Subcutaneous abdominal adipose tissue (tissue), 5 donors: ENCODE results near the gene TBC1D16.

ENCODE experiments used
- H3K27ac ChIP-seq: one replicate; pipeline ENCODE4 v1.7.0; 2013; ENCODE audit warnings: low read depth, mild to moderate bottlenecking, inconsistent platforms, low read length, moderate library complexity
- H3K27me3 ChIP-seq, 5 donors: one replicate each; pipeline ENCODE4 v1.7.0; 2013; ENCODE audit warnings: low read length in 5 of 5, inconsistent platforms in 1 of 5; ENCODE audit not compliant: control insufficient read depth in 5 of 5, insufficient read depth in 4 of 5
- H3K36me3 ChIP-seq, 5 donors: one replicate each; pipeline ENCODE4 v1.7.0; 2013; ENCODE audit warnings: low read length in 5 of 5; ENCODE audit not compliant: control insufficient read depth in 5 of 5, insufficient read depth in 5 of 5
- H3K4me1 ChIP-seq, 5 donors: one replicate each; pipeline ENCODE4 v1.7.0; 2013; ENCODE audit warnings: low read length in 5 of 5, mild to moderate bottlenecking in 3 of 5, moderate library complexity in 1 of 5; ENCODE audit not compliant: control insufficient read depth in 5 of 5, insufficient read depth in 5 of 5
- H3K4me3 ChIP-seq, 5 donors: one replicate each; pipeline ENCODE4 v1.7.0; 2013; ENCODE audit warnings: low read length in 5 of 5, low read depth in 1 of 5
- H3K9ac ChIP-seq, 5 donors: one replicate each; pipeline ENCODE4 v1.7.0; 2013; ENCODE audit warnings: low read length in 5 of 5, mild to moderate bottlenecking in 4 of 5, moderate library complexity in 3 of 5
- H3K9me3 ChIP-seq, 5 donors: one replicate each; pipeline ENCODE4 v1.7.0; 2013; ENCODE audit warnings: low read length in 5 of 5; ENCODE audit not compliant: control insufficient read depth in 5 of 5
- donor health status: healthy.
- donor health status: healthy.
- donor health status: healthy.
- donor health status: healthy.
- donor health status: healthy.

Gene TBC1D16

GRCh38 chr17:79947351-79948031 is 88.2 kb downstream of the TBC1D16 start:
- Histone ChIP-seq H3K4me1 (peaks cover 9 to 27% (median 26%) of the 10 kb centered on the region in 5 donors), H3K9me3 (no peaks in the 10 kb centered on the region), H3K4me3 (no peak overlapping the region), H3K9ac (no peak overlapping the region), H3K27me3 (no peaks in the 10 kb centered on the region), H3K27ac (no peak overlapping the region), H3K36me3 (peaks cover 0 to 79% (median 63%) of the 10 kb centered on the region in 5 donors)

GRCh38 chr17:79946352-79947231 is 89.1 kb downstream of the TBC1D16 start:
- Histone ChIP-seq H3K9me3 (no peaks in the 10 kb centered on the region), H3K36me3 (peaks cover 0 to 84% (median 69%) of the 10 kb centered on the region in 5 donors), H3K9ac (no peak overlapping the region)

GRCh38 chr17:79945591-79946255 is 89.9 kb downstream of the TBC1D16 start:
- Histone ChIP-seq H3K4me1 (peaks cover 5 to 15% (median 13%) of the 10 kb centered on the region in 5 donors), H3K9ac (no peak overlapping the region), H3K9me3 (no peaks in the 10 kb centered on the region), H3K4me3 (no peak overlapping the region), H3K36me3 (peaks cover 0 to 91% (median 75%) of the 10 kb centered on the region in 5 donors), H3K27ac (no peak overlapping the region), H3K27me3 (no peaks in the 10 kb centered on the region)

More at GRCh38 chr17:79946352-79947231, 89.1 kb downstream of the TBC1D16 start:
- Histone ChIP-seq H3K4me3 (no peak overlapping the region), H3K27me3 (no peaks in the 10 kb centered on the region), H3K27ac (no peak overlapping the region), H3K4me1 (peaks cover 7 to 23% (median 22%) of the 10 kb centered on the region in 5 donors)

- Histone ChIP-seq H3K27me3 (no peaks in the 10 kb centered on the region), H3K4me1 (peaks cover 5 to 17% (median 13%) of the 10 kb centered on the region in 5 donors), H3K27ac (no peak overlapping the region), H3K4me3 (no peak overlapping the region), H3K9ac (no peak overlapping the region), H3K36me3 (peaks cover 0 to 92% (median 78%) of the 10 kb centered on the region in 5 donors), H3K9me3 (no peaks in the 10 kb centered on the region)
Observed at GRCh38 chr17:79944821-79945391, 90.8 kb downstream of the TBC1D16 start.

DNA sequence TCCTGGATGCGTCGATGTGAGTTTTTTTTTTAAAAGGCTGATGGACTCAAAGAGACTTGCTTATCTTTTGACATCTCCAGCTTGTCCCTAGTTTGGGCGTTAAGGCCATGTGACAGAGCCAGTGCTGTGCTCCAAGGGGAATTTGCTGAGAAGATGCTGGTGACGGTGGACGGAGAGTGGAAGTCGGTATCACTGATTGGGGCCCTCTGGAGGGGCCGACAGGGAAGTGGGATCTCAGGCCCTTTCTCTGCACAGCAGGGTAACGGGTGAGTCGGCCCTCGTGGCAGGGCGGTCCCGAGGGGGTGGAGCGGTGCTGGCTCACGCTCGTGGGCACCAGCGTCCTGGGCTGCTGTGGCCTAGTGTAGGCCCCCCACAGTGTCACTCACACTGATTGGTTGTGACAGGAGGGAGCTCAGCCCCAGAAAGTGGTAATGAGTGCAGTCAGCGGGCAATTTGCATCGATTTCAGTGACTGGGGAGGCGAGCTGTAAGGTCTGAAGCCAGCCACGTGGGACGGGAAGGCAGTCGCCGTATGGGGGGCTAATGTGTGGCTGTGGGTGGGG is 91.3 kb downstream of the TBC1D16 start:
- no peak overlapping the region for H3K9ac ChIP-seq
- H3K4me3 ChIP-seq: no peak overlapping the region
- H3K36me3 ChIP-seq: peaks cover 0 to 92% (median 82%) of the 10 kb centered on the region in 5 donors
- H3K9me3 ChIP-seq: no peaks in the 10 kb centered on the region
- no peaks in the 10 kb centered on the region for H3K27me3 ChIP-seq
- no peak overlapping the region for H3K27ac ChIP-seq
- H3K4me1 ChIP-seq: peaks cover 5 to 23% (median 16%) of the 10 kb centered on the region in 5 donors

DNA sequence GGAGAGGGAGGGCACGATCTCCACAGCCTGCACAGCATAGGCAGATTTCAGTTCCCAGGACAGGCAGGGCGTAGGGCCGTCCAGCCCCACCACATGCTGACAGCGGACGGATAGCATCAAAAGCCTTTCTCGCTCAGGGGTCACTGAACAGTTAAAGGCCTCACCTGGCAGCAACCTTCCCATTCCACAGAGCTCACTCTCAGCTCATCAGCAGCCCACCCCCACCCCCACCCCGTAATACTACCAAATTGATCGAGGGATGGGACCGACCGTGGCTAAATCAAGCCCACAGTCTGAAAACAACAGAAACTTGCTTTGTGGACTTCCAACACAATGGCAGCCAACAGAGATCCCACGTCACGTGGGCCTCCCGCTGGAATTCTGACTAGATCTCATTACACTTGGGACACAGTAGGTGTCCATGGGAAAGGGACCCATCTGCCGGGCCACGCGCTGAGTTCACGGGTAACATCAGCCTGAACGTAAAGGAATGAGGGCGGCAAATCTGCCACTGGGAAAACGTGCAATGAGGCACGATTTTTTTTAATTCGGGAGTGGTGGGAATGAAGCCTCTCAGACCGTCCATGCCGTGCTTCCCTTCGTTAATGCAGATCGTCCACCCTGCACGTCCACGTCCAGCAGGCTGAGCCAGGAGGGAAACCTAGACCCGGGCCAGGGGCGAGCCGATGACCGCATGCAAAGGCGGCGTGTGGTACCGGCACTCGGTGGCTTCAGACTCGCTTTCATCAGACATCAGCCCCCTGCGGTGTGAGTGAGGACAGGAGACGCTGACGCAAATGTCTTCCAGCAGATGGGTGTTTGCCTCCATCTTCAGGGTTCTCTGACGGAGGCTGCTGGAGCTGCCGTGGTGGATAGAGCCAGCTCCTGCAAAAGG is 92.1 kb downstream of the TBC1D16 start:
- H3K27me3 ChIP-seq: no peaks in the 10 kb centered on the region
- no peak overlapping the region for H3K4me3 ChIP-seq
- H3K4me1 ChIP-seq: peaks cover 7 to 31% (median 23%) of the 10 kb centered on the region in 5 donors
- H3K36me3 ChIP-seq: peaks cover 0 to 87% (median 79%) of the 10 kb centered on the region in 5 donors
- H3K9me3 ChIP-seq: no peaks in the 10 kb centered on the region
- H3K9ac ChIP-seq: no peak overlapping the region
- no peak overlapping the region for H3K27ac ChIP-seq

GRCh38 chr17:79942591-79943346 is 92.9 kb downstream of the TBC1D16 start:
- Histone ChIP-seq H3K9me3 (no peaks in the 10 kb centered on the region), H3K4me1 (peaks cover 7 to 39% (median 31%) of the 10 kb centered on the region in 5 donors), H3K27ac (no peak overlapping the region)

GRCh38 chr17:79942011-79942405 is 93.7 kb downstream of the TBC1D16 start:
- Histone ChIP-seq H3K9me3 (no peaks in the 10 kb centered on the region), H3K36me3 (peaks cover 0 to 73% (median 65%) of the 10 kb centered on the region in 5 donors), H3K4me1 (peaks cover 7 to 46% (median 39%) of the 10 kb centered on the region in 5 donors), H3K4me3 (no peak overlapping the region), H3K27ac (no peak overlapping the region), H3K27me3 (no peaks in the 10 kb centered on the region), H3K9ac (no peak overlapping the region)

More at GRCh38 chr17:79942591-79943346, 92.9 kb downstream of the TBC1D16 start:
- H3K36me3 ChIP-seq: peaks cover 0 to 81% (median 72%) of the 10 kb centered on the region in 5 donors
- H3K9ac ChIP-seq: no peak overlapping the region
- H3K4me3 ChIP-seq: peak overlapping the region in 1 of 5 donors; percentile 6
- no peaks in the 10 kb centered on the region for H3K27me3 ChIP-seq
